Fibroblast of skin of scalp (primary cell): ENCODE data around the gene UFSP2.

ENCODE experiments used
- DNase-seq: peaks from one replicate; pipeline ENCODE4 v3.0.0-alpha.2; 2013

Gene UFSP2

DNA sequence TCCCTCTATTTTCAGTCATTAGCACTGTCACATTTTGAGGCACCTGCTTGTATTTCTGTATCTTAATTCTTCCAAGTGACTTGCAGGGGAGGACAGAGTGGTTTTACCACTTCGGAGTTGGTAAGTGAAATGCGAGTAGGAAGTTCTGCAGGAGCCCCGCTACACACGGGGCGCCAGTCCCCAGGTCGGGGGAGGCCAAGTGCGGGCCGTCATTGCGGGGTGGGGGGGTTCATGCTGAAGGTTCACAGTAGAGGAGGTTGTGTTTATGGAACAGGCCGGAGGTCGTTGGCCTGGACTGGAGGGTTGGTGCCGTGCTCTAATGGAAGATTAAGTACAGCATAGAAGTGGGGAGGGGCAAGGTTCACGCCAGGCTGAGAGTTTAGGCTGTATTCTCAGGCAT, 74.1 kb downstream of the UFSP2 start:
- no peak for DNase-seq
